ENCODE measurements around the gene CCL8. TPM values are rescaled to one million over a fixed set of nuclear protein-coding genes. Genes with fewer than 3 reads are reported as not detected.
"Not testable (repeated sequence)": the region's sequence is repeated elsewhere in the genome, so short reads cannot be mapped to it uniquely, and the experiment has no call there.

CCL8 gene
- total RNA-seq, 6 donors from 2014 or later = 0.29 to 3.2 (median 1.4) TPM; not detected in 3

DNA sequence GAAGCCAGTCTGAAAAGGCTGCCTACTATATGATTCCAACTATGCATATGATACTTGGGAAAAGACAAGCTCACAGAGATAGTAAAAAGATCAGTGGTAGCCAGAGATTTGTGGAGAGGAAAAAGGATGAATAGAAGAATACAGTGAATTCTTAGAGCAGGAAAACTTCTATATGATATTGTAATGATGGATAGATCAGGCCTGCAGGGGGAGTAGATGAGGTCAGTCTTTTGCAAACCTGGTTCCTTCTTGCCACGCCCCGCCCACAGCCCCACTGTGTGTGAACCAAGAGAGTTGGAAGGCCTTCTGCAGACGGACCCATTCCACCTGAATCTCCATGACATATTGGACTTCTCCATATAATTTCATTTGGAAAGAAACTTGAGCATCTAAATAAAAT is 761 bp upstream of the CCL8 start:
- H3K9me3 ChIP-seq = no peaks in the 10 kb centered on the region
- 71% methylated on average over 3 of the region's 3 CpGs for WGBS, 2 donors
- ATAC-seq (ENCODE audit: low FRiP score in 2 of 2) = peak in 1 of 2 donors; percentile 38

DNA sequence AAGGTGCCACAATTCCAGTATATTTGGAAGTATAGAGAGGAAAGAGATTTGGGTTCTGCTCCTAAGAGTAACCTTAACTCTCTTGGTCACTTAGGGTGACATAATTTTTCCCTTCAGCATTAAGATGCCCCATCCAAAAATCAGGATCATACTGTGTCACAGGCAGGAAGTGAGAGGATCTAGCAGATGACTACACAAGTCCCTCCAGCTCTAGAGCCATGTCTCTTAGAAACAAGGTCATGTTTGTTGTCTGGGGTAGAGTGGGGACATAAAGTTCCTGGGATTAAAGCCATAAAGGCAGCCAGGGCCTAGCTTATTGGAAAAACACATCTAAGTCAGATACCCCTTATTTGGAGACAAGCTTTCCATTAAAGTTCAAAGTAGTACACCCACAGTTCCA is 2.7 kb downstream of the CCL8 start:
- DNase-seq = no peak
- Histone ChIP-seq H3K9me3 (peaks cover 0 to 5% (median 0%) of the 10 kb centered on the region in 4 donors), H3K27ac (no peak overlapping the region), H3K27me3 (no peaks in the 10 kb centered on the region), H3K4me1 (peaks cover 0 to 10% (median 3%) of the 10 kb centered on the region in 4 donors), H3K4me3 (no peak overlapping the region), H3K36me3 (no peaks in the 10 kb centered on the region)
- no peak for ATAC-seq (ENCODE audit: low FRiP score in 2 of 2)
- TF ChIP-seq POLR2A (IDR thresholded peaks at IDR 0.05) = no peak
- no peak for TF ChIP-seq POLR2AphosphoS5 (IDR thresholded peaks at IDR 0.05)
- TF ChIP-seq, protein P1, sequence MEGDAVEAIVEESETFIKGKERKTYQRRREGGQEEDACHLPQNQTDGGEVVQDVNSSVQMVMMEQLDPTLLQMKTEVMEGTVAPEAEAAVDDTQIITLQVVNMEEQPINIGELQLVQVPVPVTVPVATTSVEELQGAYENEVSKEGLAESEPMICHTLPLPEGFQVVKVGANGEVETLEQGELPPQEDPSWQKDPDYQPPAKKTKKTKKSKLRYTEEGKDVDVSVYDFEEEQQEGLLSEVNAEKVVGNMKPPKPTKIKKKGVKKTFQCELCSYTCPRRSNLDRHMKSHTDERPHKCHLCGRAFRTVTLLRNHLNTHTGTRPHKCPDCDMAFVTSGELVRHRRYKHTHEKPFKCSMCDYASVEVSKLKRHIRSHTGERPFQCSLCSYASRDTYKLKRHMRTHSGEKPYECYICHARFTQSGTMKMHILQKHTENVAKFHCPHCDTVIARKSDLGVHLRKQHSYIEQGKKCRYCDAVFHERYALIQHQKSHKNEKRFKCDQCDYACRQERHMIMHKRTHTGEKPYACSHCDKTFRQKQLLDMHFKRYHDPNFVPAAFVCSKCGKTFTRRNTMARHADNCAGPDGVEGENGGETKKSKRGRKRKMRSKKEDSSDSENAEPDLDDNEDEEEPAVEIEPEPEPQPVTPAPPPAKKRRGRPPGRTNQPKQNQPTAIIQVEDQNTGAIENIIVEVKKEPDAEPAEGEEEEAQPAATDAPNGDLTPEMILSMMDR (IDR thresholded peaks at IDR 0.05) = no peak
- peak in 1 of 4 donors; percentile 13 for TF ChIP-seq EP300 (IDR thresholded peaks at IDR 0.05)

More for the DNA sequence above, 761 bp upstream of the CCL8 start:
- no peak for TF ChIP-seq EP300 (IDR thresholded peaks at IDR 0.05)
- Histone ChIP-seq H3K27ac (no peak overlapping the region), H3K27me3 (no peaks in the 10 kb centered on the region), H3K36me3 (no peaks in the 10 kb centered on the region), H3K4me1 (peaks cover 0 to 12% (median 10%) of the 10 kb centered on the region in 4 donors), H3K4me3 (no peak overlapping the region)
- no peak for DNase-seq

DNA sequence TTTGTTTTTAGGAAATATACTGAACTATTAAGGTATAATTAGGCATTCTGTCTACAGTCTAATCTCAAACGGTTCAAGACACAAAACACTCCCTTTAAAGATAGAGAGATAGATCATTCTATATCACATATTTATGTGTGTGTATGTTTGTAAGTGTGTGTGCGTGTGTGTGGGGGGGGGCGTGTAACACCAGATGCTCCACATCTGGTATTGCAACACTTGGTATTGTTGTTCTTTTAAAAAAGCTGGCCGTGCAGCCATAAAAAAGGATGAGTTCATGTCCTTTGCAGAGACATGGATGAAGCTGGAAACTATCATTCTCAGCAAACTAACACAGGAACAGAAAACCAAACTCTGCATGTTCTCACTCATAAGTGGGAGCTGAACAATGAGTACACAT is 8.3 kb downstream of the CCL8 start:
- DNase-seq, H3K4me3 ChIP-seq, H3K27me3 ChIP-seq, H3K9me3 ChIP-seq, H3K4me1 ChIP-seq, H3K27ac ChIP-seq, H3K36me3 ChIP-seq: not testable (repeated sequence)
- WGBS, 2 donors = 66 to 69% methylated on average over 4 of the region's 4 CpGs
- peak in 1 of 2 donors; percentile 41 for ATAC-seq (ENCODE audit: low FRiP score in 2 of 2)

DNA sequence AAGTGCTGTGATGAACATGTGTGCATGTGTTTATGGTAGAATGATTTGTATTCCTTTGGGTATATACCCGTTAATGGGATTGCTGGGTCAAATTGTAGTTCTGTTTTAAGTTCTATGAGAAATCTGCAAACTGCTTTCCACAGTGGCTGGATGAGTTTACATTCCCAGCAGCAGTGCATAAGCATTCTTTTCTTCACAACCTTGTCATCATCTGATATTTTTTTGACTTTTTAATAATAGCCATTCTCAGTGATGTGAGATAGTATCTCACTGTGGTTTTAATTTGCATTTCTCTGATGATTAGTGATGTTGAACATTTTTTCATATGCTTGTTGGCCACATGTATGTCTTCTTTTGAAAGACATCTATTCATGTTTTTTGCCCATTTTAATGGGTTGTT is 18.5 kb downstream of the CCL8 start:
- no peaks in the 10 kb centered on the region for H3K36me3 ChIP-seq
- H3K9me3 ChIP-seq = no peaks in the 10 kb centered on the region
- no peak for ATAC-seq (ENCODE audit: low FRiP score in 2 of 2)
- no peak for TF ChIP-seq POLR2A (IDR thresholded peaks at IDR 0.05)
- no peak for TF ChIP-seq EP300 (IDR thresholded peaks at IDR 0.05)
- TF ChIP-seq POLR2AphosphoS5 (IDR thresholded peaks at IDR 0.05) = no peak
- TF ChIP-seq, protein P1 (IDR thresholded peaks at IDR 0.05) = no peak
- H3K27me3 ChIP-seq = no peaks in the 10 kb centered on the region
- H3K4me3 ChIP-seq = no peak overlapping the region
- H3K4me1 ChIP-seq = no peaks in the 10 kb centered on the region
- no peak overlapping the region for H3K27ac ChIP-seq
- 77 to 79% methylated on average over 1 of the region's 1 CpG for WGBS, 2 donors
- no peak for DNase-seq

DNA sequence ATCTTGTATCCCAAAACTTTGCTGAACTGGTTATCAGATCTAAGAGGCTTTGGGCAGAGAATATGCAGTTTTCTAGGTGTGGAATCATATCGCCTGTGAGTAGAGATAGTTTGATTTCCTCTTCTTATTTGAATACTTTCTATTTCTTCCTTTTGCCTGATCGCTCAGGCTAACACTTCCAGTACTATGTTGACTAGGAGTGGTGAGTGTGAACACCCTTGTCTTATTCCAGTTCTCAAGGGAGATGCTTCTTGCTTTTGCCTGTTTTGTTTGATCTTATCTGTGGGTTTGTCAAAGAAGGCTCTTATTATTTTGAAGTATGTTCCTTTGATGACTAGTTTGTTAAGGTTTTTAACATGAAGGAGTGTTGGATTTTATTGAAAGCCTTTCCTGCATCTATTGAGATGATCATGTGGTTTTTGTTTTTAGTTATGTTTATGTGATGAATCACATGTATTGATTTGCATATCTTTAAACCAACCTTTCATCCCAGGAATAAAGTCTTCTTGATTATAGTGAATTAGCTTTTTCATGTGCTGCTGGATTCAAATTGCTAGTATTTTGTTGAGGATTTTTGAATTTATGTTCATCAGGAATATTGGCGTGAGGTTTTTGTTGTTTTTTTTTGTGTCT is 20.0 kb downstream of the CCL8 start:
- Histone ChIP-seq H3K27ac (no peak overlapping the region), H3K36me3 (no peaks in the 10 kb centered on the region), H3K4me1 (no peaks in the 10 kb centered on the region), H3K9me3 (no peaks in the 10 kb centered on the region), H3K4me3 (no peak overlapping the region), H3K27me3 (no peaks in the 10 kb centered on the region)
- WGBS, 2 donors = 86 to 87% methylated on average over 3 of the region's 3 CpGs
- TF ChIP-seq POLR2A (IDR thresholded peaks at IDR 0.05) = no peak
- ATAC-seq (ENCODE audit: low FRiP score in 2 of 2) (no peak), DNase-seq (no peak)

DNA sequence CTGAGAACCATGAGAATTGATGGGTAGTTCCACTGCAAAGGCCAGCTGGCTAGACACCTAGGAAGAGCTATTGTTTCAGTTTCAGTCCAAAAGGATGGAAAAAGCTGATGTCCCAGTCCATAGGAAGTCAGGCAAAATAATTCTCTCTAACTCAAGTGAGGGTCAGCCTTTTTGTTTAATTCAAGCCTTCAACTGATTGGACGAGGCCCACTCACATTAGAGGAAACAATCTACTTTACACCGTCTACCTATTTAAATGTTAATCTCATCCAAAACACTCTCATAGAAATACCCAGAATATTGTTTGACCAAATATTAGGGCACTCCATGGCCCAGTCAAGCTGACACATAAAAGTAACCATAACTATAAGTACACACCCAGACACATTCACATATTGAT is 22.7 kb downstream of the CCL8 start:
- Histone ChIP-seq H3K36me3 (no peaks in the 10 kb centered on the region), H3K27ac (no peak overlapping the region), H3K4me3 (no peak overlapping the region), H3K4me1 (no peaks in the 10 kb centered on the region), H3K27me3 (no peaks in the 10 kb centered on the region), H3K9me3 (no peaks in the 10 kb centered on the region)
- DNase-seq = no peak
- no peak for ATAC-seq (ENCODE audit: low FRiP score in 2 of 2)
- TF ChIP-seq EP300 (IDR thresholded peaks at IDR 0.05) (no peak), POLR2A (IDR thresholded peaks at IDR 0.05) (no peak), POLR2AphosphoS5 (IDR thresholded peaks at IDR 0.05) (no peak)
- TF ChIP-seq, protein P1 (IDR thresholded peaks at IDR 0.05) = no peak
- WGBS, 2 donors = 85 to 100% methylated on average over 2 of the region's 2 CpGs
